ENCODE measurements around the gene MAGEA2B.
"Not testable (repeated sequence)": the region's sequence is repeated elsewhere in the genome, so short reads cannot be mapped to it uniquely, and the experiment has no call there.

Gene MAGEA2B

GRCh38 chrX:152735101-152735500 is 20.7 kb downstream of the MAGEA2B start:
- Histone ChIP-seq H3K18ac (ENCODE audit: low read depth in 1 of 2, low read length in 2 of 2) (no peak overlapping the region), H3K79me1 (replicated peaks; ENCODE audit: low read length, poor library complexity, severe bottlenecking) (no peaks in the 10 kb centered on the region), H3K27me3 (ENCODE audit: control insufficient read depth in 1 of 2, insufficient read depth in 1 of 2, low read length in 2 of 2) (peaks cover 0 to 3% of the 10 kb centered on the region in 2 experiments), H2AK5ac (ENCODE audit: low read length, severe bottlenecking) (no peak overlapping the region), H3K14ac (ENCODE audit: low read length in 2 of 2) (no peak overlapping the region), H2BK5ac (ENCODE audit: low read depth, low read length, poor library complexity, severe bottlenecking) (no peak overlapping the region), H2AFZ (ENCODE audit: low read depth, low read length) (no peak overlapping the region), H4K8ac (ENCODE audit: low read length) (no peak overlapping the region), H4K91ac (ENCODE audit: low read length) (no peak overlapping the region), H3K4me3 (ENCODE audit: insufficient read depth in 1 of 2, low read depth in 1 of 2, low read length in 2 of 2) (no peak overlapping the region), H3K9me3 (ENCODE audit: control insufficient read depth, low read length) (no peaks in the 10 kb centered on the region), H3K9ac (ENCODE audit: low read length) (no peak overlapping the region), H3K23ac (ENCODE audit: low read length in 2 of 2) (no peak overlapping the region), H2BK12ac (ENCODE audit: low read length in 2 of 2) (no peak overlapping the region), H3K27ac (ENCODE audit: low read length, poor library complexity, severe bottlenecking) (no peak overlapping the region), H3K4ac (ENCODE audit: low read depth in 1 of 2, low read length in 2 of 2) (no peak overlapping the region), H2BK120ac (ENCODE audit: low read depth, low read length) (no peak overlapping the region), H3K4me2 (ENCODE audit: low read length, poor library complexity, severe bottlenecking) (no peak overlapping the region), H3K36me3 (ENCODE audit: control insufficient read depth in 1 of 2, insufficient read depth in 2 of 2, low read depth in 1 of 2, low read length in 2 of 2) (no peaks in the 10 kb centered on the region), H3K4me1 (ENCODE audit: control insufficient read depth, insufficient read depth, low read depth, low read length) (no peaks in the 10 kb centered on the region), H2BK15ac (ENCODE audit: low read depth, poor library complexity, severe bottlenecking) (no peak overlapping the region)
- DNase-seq: no peak
- 52% methylated on average over 2 of the region's 2 CpGs for WGBS

GRCh38 chrX:152735860-152736511 is 21.6 kb downstream of the MAGEA2B start:
- no peaks in the 10 kb centered on the region for H3K4me1 ChIP-seq (ENCODE audit: control insufficient read depth, insufficient read depth, low read depth, low read length)
- H3K4me2 ChIP-seq (ENCODE audit: low read length, poor library complexity, severe bottlenecking): no peak overlapping the region
- DNase-seq: no peak
- no peak overlapping the region for H2BK120ac ChIP-seq (ENCODE audit: low read depth, low read length)
- no peak overlapping the region for H2AFZ ChIP-seq (ENCODE audit: low read depth, low read length)
- no peak overlapping the region for H3K27ac ChIP-seq (ENCODE audit: low read length, poor library complexity, severe bottlenecking)
- no peak overlapping the region for H2AK5ac ChIP-seq (ENCODE audit: low read length, severe bottlenecking)
- no peak overlapping the region for H2BK5ac ChIP-seq (ENCODE audit: low read depth, low read length, poor library complexity, severe bottlenecking)
- no peak overlapping the region for H2BK12ac ChIP-seq (ENCODE audit: low read length in 2 of 2)
- H3K36me3 ChIP-seq (ENCODE audit: control insufficient read depth in 1 of 2, insufficient read depth in 2 of 2, low read depth in 1 of 2, low read length in 2 of 2): no peaks in the 10 kb centered on the region
- H3K4ac ChIP-seq (ENCODE audit: low read depth in 1 of 2, low read length in 2 of 2): no peak overlapping the region
- no peak overlapping the region for H3K4me3 ChIP-seq (ENCODE audit: insufficient read depth in 1 of 2, low read depth in 1 of 2, low read length in 2 of 2)
- no peaks in the 10 kb centered on the region for H3K9me3 ChIP-seq (ENCODE audit: control insufficient read depth, low read length)
- H3K79me1 ChIP-seq (replicated peaks; ENCODE audit: low read length, poor library complexity, severe bottlenecking): no peaks in the 10 kb centered on the region
- H3K23ac ChIP-seq (ENCODE audit: low read length in 2 of 2): no peak overlapping the region
- H3K18ac ChIP-seq (ENCODE audit: low read depth in 1 of 2, low read length in 2 of 2): no peak overlapping the region
- no peak overlapping the region for H2BK15ac ChIP-seq (ENCODE audit: low read depth, poor library complexity, severe bottlenecking)
- no peak overlapping the region for H3K9ac ChIP-seq (ENCODE audit: low read length)
- H3K27me3 ChIP-seq (ENCODE audit: control insufficient read depth in 1 of 2, insufficient read depth in 1 of 2, low read length in 2 of 2): peaks cover 0 to 3% of the 10 kb centered on the region in 2 experiments
- no peak overlapping the region for H4K91ac ChIP-seq (ENCODE audit: low read length)
- WGBS: 81% methylated on average over 11 of the region's 12 CpGs
- H3K14ac ChIP-seq (ENCODE audit: low read length in 2 of 2): no peak overlapping the region
- H4K8ac ChIP-seq (ENCODE audit: low read length): no peak overlapping the region

GRCh38 chrX:152736528-152736927 is 22.1 kb downstream of the MAGEA2B start:
- not testable (repeated sequence) for H3K4me3 ChIP-seq (ENCODE audit: insufficient read depth in 1 of 2, low read depth in 1 of 2, low read length in 2 of 2); H3K14ac ChIP-seq (ENCODE audit: low read length in 2 of 2); H3K4me1 ChIP-seq (ENCODE audit: control insufficient read depth, insufficient read depth, low read depth, low read length); H2BK120ac ChIP-seq (ENCODE audit: low read depth, low read length); H2BK5ac ChIP-seq (ENCODE audit: low read depth, low read length, poor library complexity, severe bottlenecking); H3K27ac ChIP-seq (ENCODE audit: low read length, poor library complexity, severe bottlenecking); H3K9ac ChIP-seq (ENCODE audit: low read length); H3K4me2 ChIP-seq (ENCODE audit: low read length, poor library complexity, severe bottlenecking); H3K79me1 ChIP-seq (replicated peaks; ENCODE audit: low read length, poor library complexity, severe bottlenecking); H3K18ac ChIP-seq (ENCODE audit: low read depth in 1 of 2, low read length in 2 of 2); DNase-seq; H2AK5ac ChIP-seq (ENCODE audit: low read length, severe bottlenecking); H4K8ac ChIP-seq (ENCODE audit: low read length); H2AFZ ChIP-seq (ENCODE audit: low read depth, low read length); H3K27me3 ChIP-seq (ENCODE audit: control insufficient read depth in 1 of 2, insufficient read depth in 1 of 2, low read length in 2 of 2); H3K9me3 ChIP-seq (ENCODE audit: control insufficient read depth, low read length); H2BK12ac ChIP-seq (ENCODE audit: low read length in 2 of 2); H3K36me3 ChIP-seq (ENCODE audit: control insufficient read depth in 1 of 2, insufficient read depth in 2 of 2, low read depth in 1 of 2, low read length in 2 of 2); H2BK15ac ChIP-seq (ENCODE audit: low read depth, poor library complexity, severe bottlenecking); H4K91ac ChIP-seq (ENCODE audit: low read length); H3K23ac ChIP-seq (ENCODE audit: low read length in 2 of 2); H3K4ac ChIP-seq (ENCODE audit: low read depth in 1 of 2, low read length in 2 of 2)
- 84% methylated on average over 11 of the region's 12 CpGs for WGBS

GRCh38 chrX:152738560-152738959 is 24.1 kb downstream of the MAGEA2B start:
- Histone ChIP-seq H2AK5ac (ENCODE audit: low read length, severe bottlenecking) (no peak overlapping the region), H4K91ac (ENCODE audit: low read length) (no peak overlapping the region), H3K27ac (ENCODE audit: low read length, poor library complexity, severe bottlenecking) (no peak overlapping the region), H3K4me3 (ENCODE audit: insufficient read depth in 1 of 2, low read depth in 1 of 2, low read length in 2 of 2) (no peak overlapping the region), H2BK5ac (ENCODE audit: low read depth, low read length, poor library complexity, severe bottlenecking) (no peak overlapping the region), H4K8ac (ENCODE audit: low read length) (no peak overlapping the region), H3K36me3 (ENCODE audit: control insufficient read depth in 1 of 2, insufficient read depth in 2 of 2, low read depth in 1 of 2, low read length in 2 of 2) (no peaks in the 10 kb centered on the region), H2AFZ (ENCODE audit: low read depth, low read length) (no peak overlapping the region), H3K79me1 (replicated peaks; ENCODE audit: low read length, poor library complexity, severe bottlenecking) (no peaks in the 10 kb centered on the region), H2BK15ac (ENCODE audit: low read depth, poor library complexity, severe bottlenecking) (no peak overlapping the region), H3K4me1 (ENCODE audit: control insufficient read depth, insufficient read depth, low read depth, low read length) (no peaks in the 10 kb centered on the region), H3K18ac (ENCODE audit: low read depth in 1 of 2, low read length in 2 of 2) (no peak overlapping the region), H2BK12ac (ENCODE audit: low read length in 2 of 2) (no peak overlapping the region), H3K4me2 (ENCODE audit: low read length, poor library complexity, severe bottlenecking) (no peak overlapping the region), H3K14ac (ENCODE audit: low read length in 2 of 2) (no peak overlapping the region), H3K23ac (ENCODE audit: low read length in 2 of 2) (no peak overlapping the region), H3K27me3 (ENCODE audit: control insufficient read depth in 1 of 2, insufficient read depth in 1 of 2, low read length in 2 of 2) (peaks cover 0 to 6% of the 10 kb centered on the region in 2 experiments), H3K4ac (ENCODE audit: low read depth in 1 of 2, low read length in 2 of 2) (no peak overlapping the region), H3K9me3 (ENCODE audit: control insufficient read depth, low read length) (no peaks in the 10 kb centered on the region), H2BK120ac (ENCODE audit: low read depth, low read length) (no peak overlapping the region), H3K9ac (ENCODE audit: low read length) (no peak overlapping the region)
- WGBS: no CpG with 5 or more reads among the region's 5 CpGs
- DNase-seq: no peak

All from mesenchymal stem cell (in vitro differentiated cells and primary cell).